GM19035 (cell line): Measurements from ENCODE around the gene UNC119.

Experiments
- ATAC-seq: cut with Tn5 transposase; IDR thresholded peaks from one replicate; pipeline ENCODE4 v1.9.1; 2021; ENCODE audit not compliant: unreplicated experiment

The UNC119 gene

GRCh38 chr17:28545141-28545503 lies 7.3 kb downstream of the UNC119 start:
- ATAC-seq, result no peak

DNA sequence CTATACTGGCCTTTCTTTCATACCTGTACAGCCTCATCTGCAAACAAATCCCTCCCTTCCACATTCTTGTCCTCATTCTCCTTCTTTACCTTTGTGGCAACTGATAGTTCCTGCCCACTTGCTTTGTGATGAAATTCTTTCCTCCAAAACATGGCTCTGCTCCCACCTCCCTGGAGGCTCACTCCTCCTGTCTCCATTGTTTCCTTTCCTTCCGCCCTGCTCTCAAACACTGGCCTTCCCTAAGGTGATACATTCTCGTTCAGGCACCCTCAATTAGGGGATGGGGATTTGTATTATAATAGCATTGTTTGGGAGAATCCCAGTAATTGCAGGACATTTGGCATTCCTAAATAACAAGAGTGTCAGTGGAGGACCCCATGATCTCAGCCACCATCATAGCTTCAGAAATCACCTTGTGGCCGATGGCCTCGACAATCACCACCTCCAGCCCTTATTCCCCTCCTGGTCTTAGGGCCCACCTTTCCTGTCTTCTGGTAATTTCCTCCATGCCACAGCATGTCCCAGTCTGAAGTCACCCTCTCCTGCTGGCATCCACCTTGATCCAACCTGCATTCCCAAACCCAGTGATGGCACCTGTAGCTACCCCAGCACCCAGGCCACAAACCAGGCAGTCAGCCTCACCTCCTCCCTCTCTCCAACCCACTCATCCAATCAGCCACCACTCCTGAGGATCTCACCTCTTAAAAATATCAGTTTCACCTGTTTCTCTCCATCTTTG lies 7.9 kb downstream of the UNC119 start:
- ATAC-seq, result no peak

- no peak for ATAC-seq
Measured at GRCh38 chr17:28541439-28541838, 11.0 kb downstream of the UNC119 start.

DNA sequence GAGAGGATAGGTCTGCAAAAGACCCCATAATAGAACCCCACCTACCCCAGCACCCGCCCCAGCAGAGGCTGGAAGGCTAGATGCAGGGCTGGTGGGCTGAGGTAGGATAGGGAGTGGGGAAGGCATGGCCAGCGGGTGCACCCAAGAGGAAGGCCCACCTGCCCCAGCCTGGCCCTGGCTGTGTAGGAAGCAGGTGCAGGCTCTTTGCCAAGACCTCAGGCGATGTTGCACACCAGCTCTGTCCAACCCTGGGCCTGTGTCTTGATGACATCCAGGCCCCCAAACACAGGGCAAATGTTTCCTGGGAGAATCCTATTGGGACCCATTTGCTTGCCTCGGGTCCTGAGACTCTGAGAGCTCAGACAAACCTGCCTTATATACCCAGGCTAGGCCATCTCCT lies 12.2 kb downstream of the UNC119 start:
- no peak for ATAC-seq

DNA sequence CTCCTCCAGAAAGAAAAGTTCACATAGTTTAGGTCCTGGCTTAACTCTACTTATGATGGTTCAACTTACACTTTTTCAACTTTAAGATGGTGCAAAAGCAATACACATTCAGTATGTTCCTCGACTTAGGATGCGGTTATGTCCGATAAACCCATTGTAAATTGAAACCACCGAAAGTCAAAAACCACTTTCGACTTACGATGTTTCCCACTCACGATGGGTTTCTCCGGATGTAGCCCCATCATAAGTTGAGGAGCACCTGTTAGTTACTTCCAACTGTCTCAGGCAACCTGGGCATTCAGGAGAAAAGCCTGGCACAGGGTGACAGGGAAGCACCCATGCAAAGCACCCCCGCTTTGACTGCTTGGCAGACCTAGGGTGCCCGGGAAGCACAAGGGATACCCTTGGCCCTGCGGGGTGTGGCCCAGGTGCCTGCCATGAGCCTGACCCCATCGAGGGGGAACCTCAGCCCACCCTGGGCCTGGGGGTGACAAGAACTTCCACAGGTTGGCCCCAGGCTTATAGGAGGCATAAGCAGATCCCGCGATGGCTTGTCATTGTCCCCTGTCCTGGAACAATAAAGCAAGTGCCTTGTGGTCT lies 14.0 kb downstream of the UNC119 start:
- ATAC-seq, result no peak

GRCh38 chr17:28537219-28537610 lies 15.2 kb downstream of the UNC119 start:
- ATAC-seq, result no peak

DNA sequence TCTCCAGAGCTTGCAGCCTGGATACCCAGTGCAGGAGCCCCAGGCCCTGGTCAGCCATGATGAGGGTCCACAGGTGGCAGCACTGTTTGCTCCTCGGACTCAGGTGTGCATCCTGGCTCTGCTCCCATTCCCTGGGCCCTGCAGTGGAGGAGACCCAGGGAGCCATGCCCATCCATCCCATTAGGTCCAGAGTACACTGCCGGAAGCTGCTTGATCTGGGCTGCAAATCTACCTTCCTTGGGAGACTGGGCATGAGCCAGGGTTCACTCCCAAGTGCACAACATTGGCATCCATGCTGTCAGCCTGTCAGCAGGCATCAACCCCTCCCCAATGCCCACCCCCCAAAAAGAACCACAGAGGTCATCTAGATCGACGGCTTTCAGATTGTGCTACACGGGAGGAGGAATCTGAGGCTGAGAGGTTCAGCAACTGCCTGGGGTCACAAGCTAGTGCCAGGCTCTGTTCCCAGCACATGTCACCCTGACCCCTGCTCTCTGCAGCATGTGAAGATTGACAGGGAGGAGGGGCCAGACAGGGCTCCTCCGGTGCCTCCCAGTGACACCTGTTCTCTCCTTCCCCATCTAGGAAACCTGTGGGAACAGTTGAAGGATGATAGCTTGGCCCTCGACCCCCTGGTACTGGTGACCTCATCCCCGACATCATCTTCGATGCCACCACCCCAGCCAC lies 15.7 kb downstream of the UNC119 start:
- no peak for ATAC-seq

GRCh38 chr17:28534740-28535375 lies 17.6 kb downstream of the UNC119 start:
- no peak for ATAC-seq

DNA sequence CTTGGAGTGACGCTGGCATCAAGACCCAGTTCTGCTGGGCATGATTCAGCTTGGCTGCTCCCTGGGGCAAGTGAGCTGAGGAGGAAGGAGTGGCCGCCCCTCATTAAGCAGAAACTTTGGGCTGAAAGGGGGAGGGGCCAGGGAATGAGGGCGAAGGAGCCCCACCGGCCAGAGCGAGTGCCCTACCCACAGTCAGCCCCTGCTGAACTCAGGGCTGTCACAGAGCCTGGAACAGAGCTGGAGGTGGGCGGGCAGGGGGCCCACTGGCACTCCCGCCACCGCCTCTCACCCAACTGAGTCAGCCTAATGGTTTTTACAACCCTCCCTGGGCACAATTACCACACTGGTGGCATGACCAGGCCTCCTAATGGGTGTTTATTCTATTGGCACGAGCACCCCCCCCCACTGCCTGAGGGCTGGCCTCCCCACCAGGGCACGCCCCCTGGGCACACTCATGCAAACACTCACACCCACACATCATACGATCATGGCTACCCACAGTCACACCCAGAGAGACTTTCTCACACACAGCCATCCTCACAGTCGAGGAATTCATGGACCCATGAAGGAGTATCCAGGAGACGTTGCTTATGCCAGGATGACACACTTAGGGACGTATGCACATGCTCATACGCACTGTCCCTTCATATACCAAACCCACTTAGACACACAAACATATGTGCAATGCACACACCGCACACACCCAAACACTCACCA lies 19.2 kb downstream of the UNC119 start:
- ATAC-seq, result no peak

DNA sequence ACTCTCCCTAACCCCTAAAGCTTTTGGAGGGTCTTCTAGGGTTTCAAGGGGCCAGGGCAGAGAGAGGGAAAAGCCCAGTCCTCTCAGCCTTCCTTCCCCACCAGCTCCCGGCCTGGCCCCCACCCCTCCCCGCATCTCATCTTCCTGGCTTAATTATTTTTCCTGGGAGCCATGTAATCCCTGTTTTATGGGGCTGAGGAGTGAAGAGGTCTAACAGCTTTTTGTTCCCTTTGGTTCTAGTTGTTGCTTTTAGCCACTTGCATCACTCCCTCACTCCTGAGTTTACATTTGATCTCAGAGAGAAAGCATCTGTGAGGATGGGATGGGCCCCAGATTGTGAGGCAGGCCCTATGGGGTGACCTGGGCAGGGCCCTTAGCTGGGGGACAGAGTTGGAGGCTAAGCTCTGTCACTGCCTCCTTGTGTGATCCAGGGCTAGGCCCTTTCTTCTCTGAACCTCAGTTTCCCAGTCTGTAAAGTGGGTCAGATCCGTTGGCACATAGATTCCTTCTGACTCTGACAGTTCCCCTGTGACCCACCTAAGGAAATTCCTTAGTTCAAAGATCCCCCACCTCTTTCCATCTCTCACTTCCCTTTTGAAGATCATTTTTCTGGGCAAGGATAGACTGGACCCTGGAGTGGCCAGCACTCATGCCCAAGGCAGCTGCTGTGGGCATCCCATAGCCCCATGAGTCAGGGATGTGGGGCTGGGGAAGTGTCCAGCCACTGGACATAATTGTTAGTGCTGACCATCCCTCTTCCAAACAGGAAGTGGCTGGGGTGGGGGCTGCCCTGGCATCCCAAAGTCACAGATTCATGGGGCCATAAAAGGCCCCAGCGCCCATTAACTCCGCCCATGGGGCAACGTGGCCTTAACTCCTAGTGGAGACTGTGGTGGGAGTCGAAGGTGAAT lies 20.1 kb downstream of the UNC119 start:
- ATAC-seq, result no peak

DNA sequence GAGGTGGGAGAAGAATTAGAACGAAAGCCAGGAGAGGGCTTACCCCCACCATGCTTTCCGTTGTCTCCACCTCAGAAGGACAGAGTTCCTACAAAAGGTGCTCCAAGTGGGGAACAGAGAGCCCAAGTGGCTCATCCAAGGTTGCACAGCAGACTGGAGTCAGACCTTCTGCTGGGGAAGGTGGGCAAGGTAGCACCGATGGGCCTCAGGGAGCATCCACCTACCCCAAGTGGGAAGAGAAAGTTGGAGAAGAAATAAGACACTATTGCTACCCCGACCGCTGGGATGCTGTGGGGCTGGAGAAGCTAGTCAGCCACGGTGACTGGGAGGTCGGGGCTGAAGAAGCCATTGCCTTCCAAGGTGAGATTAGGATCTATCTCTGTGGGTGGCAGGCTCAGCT lies 21.5 kb downstream of the UNC119 start:
- ATAC-seq, result no peak

GRCh38 chr17:28530250-28530649 lies 22.2 kb downstream of the UNC119 start:
- ATAC-seq, result no peak

GRCh38 chr17:28529013-28529400 lies 23.4 kb downstream of the UNC119 start:
- ATAC-seq, result no peak

- no peak for ATAC-seq
Measured at GRCh38 chr17:28528327-28529012, 24.0 kb downstream of the UNC119 start.

- no peak for ATAC-seq
Measured at GRCh38 chr17:28527859-28528258, 24.6 kb downstream of the UNC119 start.

GRCh38 chr17:28527181-28527681 lies 25.2 kb downstream of the UNC119 start:
- ATAC-seq, result no peak

DNA sequence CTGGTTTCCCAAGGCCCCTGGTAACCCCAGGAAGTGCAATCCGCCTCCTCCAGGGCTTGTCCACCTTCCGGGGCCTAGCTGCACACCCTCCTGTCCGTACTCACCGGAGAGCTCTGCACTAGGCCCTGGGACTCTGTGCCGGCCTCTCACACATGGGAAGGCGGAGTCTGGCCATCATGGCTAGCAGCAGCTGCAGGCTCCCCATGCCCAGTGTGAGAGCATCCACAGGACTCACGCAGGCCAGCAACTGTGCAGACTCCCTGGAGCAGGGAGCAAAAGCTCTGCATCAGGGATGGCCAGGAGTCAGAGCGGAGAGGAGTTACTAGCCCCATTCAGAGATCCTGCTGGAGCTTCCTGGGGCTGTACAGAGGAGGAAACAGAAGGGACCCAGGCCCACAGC lies 26.0 kb downstream of the UNC119 start:
- no peak for ATAC-seq

- no peak for ATAC-seq
Measured at GRCh38 chr17:28524476-28525424, 27.7 kb downstream of the UNC119 start.
